ENCODE data around the gene KIF21B.

Gene KIF21B

DNA sequence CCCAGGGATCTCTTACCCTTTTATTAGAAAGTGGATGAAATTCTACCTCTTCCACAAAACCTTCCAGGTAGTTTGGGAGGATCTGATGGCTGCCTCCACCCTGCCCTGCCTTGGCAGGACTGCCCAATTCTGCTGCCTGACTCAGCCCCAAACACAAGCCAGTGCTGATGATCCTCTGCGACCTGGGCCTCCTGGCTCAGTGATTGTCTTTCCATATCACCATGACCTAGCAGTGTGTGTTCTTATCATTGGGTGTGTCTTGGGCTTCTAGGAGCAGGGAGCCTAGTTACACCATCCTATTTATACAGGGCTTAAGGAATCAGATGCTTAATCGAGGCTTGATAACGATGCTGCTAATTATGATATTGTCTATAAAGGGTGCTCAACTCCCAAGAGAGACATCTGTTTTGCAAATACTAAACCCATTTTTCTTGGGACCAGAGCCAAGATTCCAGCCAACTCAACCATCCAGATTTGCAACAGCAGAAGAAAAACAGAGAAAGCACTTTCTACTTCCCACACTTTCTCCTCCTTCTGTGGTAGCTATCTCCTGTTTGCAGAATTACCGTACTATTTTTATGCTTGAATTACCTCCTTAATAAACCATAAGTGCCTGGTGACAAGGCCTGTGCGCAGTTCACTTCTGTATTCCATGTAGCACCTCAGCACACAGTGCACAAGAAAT is 36.5 kb upstream of the KIF21B start:
- DNase-seq (ENCODE audit: extremely low spot score), result no peak
- TF ChIP-seq L3MBTL2 (conservative IDR thresholded peaks at IDR 0.05), result no peak
- TF ChIP-seq FOXM1 (IDR thresholded peaks at IDR 0.05; ENCODE audit: borderline replicate concordance), result no peak
- TF ChIP-seq HDGF (IDR thresholded peaks at IDR 0.05; ENCODE audit: borderline replicate concordance), result no peak
- TF ChIP-seq SUZ12 (IDR thresholded peaks at IDR 0.05), result no peak
- CTCF ChIA-PET, result interaction anchor here (1.0 kb wide), 1 partner anchor 88 kb away, joined by 4 read pairs; no protein-coding TSS in a partner anchor
- POLR2A ChIA-PET, result no interaction called here

DNA sequence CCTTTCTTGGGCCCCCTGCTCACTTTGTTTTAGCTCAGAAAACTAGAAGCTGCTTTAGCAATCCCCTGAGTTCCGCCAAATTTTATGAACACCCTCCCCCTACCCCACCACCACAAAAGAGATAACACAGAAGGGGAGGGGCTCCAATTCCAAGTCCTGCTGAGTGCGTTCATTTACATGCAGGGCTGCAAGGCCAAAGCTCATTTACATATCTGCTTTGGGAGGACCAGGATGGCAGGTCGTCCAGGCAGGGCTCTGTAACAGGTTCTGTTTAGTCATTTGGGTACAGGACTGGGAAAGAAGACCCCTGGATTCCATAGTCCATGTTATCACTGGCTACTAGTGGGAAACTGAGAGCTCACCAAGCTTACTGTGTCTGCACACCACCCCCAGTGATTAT is 35.9 kb upstream of the KIF21B start:
- CTCF ChIA-PET, result interaction anchor here (1.0 kb wide), 1 partner anchor 87 kb away, joined by 4 read pairs; no protein-coding TSS in a partner anchor
- POLR2A ChIA-PET, result no interaction called here
- DNase-seq (ENCODE audit: extremely low spot score), result no peak
- TF ChIP-seq ZNF384 (IDR thresholded peaks at IDR 0.05) (no peak), ARNT (IDR thresholded peaks at IDR 0.05) (no peak), FOXM1 (IDR thresholded peaks at IDR 0.05; ENCODE audit: borderline replicate concordance) (no peak), BHLHE40 (IDR thresholded peaks at IDR 0.05; ENCODE audit: borderline replicate concordance) (no peak), FOXA1 (IDR thresholded peaks at IDR 0.05) (no peak), TARDBP (IDR thresholded peaks at IDR 0.05) (no peak), HDGF (IDR thresholded peaks at IDR 0.05; ENCODE audit: borderline replicate concordance) (no peak), CTBP1 (IDR thresholded peaks at IDR 0.05; ENCODE audit: borderline replicate concordance) (no peak), SUZ12 (IDR thresholded peaks at IDR 0.05) (no peak), L3MBTL2 (conservative IDR thresholded peaks at IDR 0.05) (no peak), SP1 (IDR thresholded peaks at IDR 0.05) (no peak), FOXK2 (IDR thresholded peaks at IDR 0.05) (no peak), NFRKB (IDR thresholded peaks at IDR 0.05) (no peak), LEF1 (IDR thresholded peaks at IDR 0.05; ENCODE audit: borderline replicate concordance) (no peak)
- TF ChIP-seq, protein P1, sequence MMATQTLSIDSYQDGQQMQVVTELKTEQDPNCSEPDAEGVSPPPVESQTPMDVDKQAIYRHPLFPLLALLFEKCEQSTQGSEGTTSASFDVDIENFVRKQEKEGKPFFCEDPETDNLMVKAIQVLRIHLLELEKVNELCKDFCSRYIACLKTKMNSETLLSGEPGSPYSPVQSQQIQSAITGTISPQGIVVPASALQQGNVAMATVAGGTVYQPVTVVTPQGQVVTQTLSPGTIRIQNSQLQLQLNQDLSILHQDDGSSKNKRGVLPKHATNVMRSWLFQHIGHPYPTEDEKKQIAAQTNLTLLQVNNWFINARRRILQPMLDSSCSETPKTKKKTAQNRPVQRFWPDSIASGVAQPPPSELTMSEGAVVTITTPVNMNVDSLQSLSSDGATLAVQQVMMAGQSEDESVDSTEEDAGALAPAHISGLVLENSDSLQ (IDR thresholded peaks at IDR 0.05), result no peak

DNA sequence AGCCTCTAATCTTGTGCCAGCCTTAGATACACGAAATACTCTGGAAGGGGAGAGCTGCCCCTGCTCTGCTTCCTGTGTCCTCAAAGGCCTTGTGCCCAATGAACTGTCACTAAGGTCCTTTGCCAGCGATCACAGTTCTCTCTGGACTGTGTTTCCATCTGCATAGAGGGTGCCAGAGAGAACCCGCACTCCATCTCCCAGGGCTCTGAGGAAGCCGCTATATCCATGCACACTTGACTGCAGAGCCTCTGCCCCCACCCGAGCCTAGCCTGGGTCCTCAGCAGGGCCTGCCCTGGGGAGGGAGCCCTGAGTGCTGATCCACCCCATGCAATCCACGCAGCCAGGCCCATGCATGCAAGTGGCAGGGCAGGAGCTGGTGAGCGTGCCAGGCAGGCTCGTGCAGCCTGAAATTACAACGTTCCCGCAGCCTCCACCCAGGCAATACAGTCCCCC is 30.6 kb upstream of the KIF21B start:
- no peak for TF ChIP-seq FOXM1 (IDR thresholded peaks at IDR 0.05; ENCODE audit: borderline replicate concordance)
- no peak for TF ChIP-seq FOXA1 (IDR thresholded peaks at IDR 0.05)
- TF ChIP-seq ARNT (IDR thresholded peaks at IDR 0.05), result no peak
- TF ChIP-seq, protein P1 (IDR thresholded peaks at IDR 0.05), result no peak
- no peak for TF ChIP-seq FOXK2 (IDR thresholded peaks at IDR 0.05)
- TF ChIP-seq NFRKB (IDR thresholded peaks at IDR 0.05), result no peak
- TF ChIP-seq BHLHE40 (IDR thresholded peaks at IDR 0.05; ENCODE audit: borderline replicate concordance), result no peak
- POLR2A ChIA-PET, result no interaction called here

DNA sequence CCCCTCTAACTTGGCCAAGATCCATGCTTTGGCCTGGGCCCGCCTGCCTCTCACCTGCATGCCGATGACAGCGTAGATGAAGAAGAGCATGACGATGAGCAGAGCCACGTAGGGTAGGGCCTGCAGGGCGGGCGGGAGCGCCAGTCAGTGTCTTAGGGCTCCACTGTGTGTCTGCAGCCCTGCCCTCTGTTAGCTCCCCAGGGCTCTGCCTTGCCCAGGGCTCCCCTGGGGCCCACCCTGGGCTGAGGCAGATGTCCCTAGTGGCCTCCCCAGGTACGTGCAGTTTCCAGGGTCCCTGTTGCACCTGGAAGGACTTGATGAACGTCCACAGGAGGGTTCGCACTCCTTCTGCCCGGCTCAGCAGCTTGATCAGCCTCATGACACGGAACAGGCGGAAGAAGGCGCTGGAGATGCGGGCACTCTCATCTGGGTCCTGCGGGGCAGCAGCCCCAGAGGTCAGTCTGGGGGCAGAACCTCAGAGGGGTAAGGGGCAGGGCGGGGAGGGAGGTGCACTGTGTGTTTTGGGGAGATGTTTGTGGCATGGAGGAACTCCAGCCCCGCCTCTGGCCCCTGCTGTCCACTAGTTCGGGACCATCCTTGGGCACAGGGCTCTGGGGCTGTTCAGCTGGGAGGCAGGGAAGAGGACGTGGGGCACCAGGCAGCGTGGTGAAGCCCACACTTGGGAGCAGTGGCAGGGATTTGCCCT is 29.8 kb upstream of the KIF21B start:
- no peak for TF ChIP-seq ZNF384 (IDR thresholded peaks at IDR 0.05)
- no peak for TF ChIP-seq CTBP1 (IDR thresholded peaks at IDR 0.05; ENCODE audit: borderline replicate concordance)
- no peak for TF ChIP-seq SP1 (IDR thresholded peaks at IDR 0.05)
- TF ChIP-seq ARNT (IDR thresholded peaks at IDR 0.05), result no peak
- TF ChIP-seq HDGF (IDR thresholded peaks at IDR 0.05; ENCODE audit: borderline replicate concordance), result no peak
- TF ChIP-seq L3MBTL2 (conservative IDR thresholded peaks at IDR 0.05), result no peak
- no peak for TF ChIP-seq ELF4 (IDR thresholded peaks at IDR 0.05)
- TF ChIP-seq SUZ12 (IDR thresholded peaks at IDR 0.05), result no peak
- TF ChIP-seq NFRKB (IDR thresholded peaks at IDR 0.05), result no peak
- no peak for TF ChIP-seq FOXM1 (IDR thresholded peaks at IDR 0.05; ENCODE audit: borderline replicate concordance)
- TF ChIP-seq, protein P1 (IDR thresholded peaks at IDR 0.05), result no peak
- no peak for TF ChIP-seq FOXA1 (IDR thresholded peaks at IDR 0.05)
- TF ChIP-seq FOXK2 (IDR thresholded peaks at IDR 0.05), result no peak
- no peak for TF ChIP-seq LEF1 (IDR thresholded peaks at IDR 0.05; ENCODE audit: borderline replicate concordance)
- TF ChIP-seq TARDBP (IDR thresholded peaks at IDR 0.05), result no peak
- no peak for TF ChIP-seq BHLHE40 (IDR thresholded peaks at IDR 0.05; ENCODE audit: borderline replicate concordance)
- ChIA-PET CTCF (no interaction called here), POLR2A (no interaction called here)
- DNase-seq (ENCODE audit: extremely low spot score), result peak; percentile 29

More for the DNA sequence above, 30.6 kb upstream of the KIF21B start:
- no peak for DNase-seq (ENCODE audit: extremely low spot score)
- CTCF ChIA-PET, result interaction anchor here (1.0 kb wide), 1 partner anchor 74 kb away, joined by 3 read pairs; no protein-coding TSS in a partner anchor

DNA sequence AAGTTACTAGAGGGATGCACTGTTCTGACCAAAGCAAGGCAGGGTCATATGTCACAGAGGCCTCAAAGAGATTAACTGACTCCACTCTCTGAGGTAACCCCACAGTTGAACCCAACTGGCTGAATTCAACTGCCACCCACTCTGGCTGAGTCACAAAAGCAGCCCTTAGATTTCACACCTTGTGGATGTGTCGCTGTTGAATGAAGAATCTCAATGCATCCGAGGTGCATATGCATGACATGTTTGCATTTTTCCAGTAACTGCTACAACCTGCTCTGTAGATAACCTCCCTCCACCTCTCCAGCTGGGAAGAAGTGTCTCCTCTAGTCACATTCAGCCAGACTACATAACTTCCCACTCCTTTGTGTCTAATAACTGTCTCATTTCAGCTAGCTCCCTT is 27.9 kb upstream of the KIF21B start:
- TF ChIP-seq ZNF384 (IDR thresholded peaks at IDR 0.05) (no peak), CTBP1 (IDR thresholded peaks at IDR 0.05; ENCODE audit: borderline replicate concordance) (no peak), SP1 (IDR thresholded peaks at IDR 0.05) (no peak), LEF1 (IDR thresholded peaks at IDR 0.05; ENCODE audit: borderline replicate concordance) (no peak), FOXA1 (IDR thresholded peaks at IDR 0.05) (no peak), BHLHE40 (IDR thresholded peaks at IDR 0.05; ENCODE audit: borderline replicate concordance) (no peak), FOXM1 (IDR thresholded peaks at IDR 0.05; ENCODE audit: borderline replicate concordance) (no peak), SUZ12 (IDR thresholded peaks at IDR 0.05) (no peak), FOXK2 (IDR thresholded peaks at IDR 0.05) (no peak), TARDBP (IDR thresholded peaks at IDR 0.05) (no peak), HDGF (IDR thresholded peaks at IDR 0.05; ENCODE audit: borderline replicate concordance) (no peak)
- TF ChIP-seq, protein P1 (IDR thresholded peaks at IDR 0.05), result no peak
- CTCF ChIA-PET, result no interaction called here
- POLR2A ChIA-PET, result no interaction called here
- DNase-seq (ENCODE audit: extremely low spot score), result no peak

All from HEK293T (cell line).